ENCODE measurements around the gene UBE2B.
"Not testable (repeated sequence)": the region's sequence is repeated elsewhere in the genome, so short reads cannot be mapped to it uniquely, and the experiment has no call there.

GRCh38 chr5:134373633-134374032 is 2.3 kb downstream of the UBE2B start:
- TF ChIP-seq CTCF (IDR thresholded peaks at IDR 0.05 in 2 of 3, conservative IDR thresholded peaks at IDR 0.05 in 1 of 3; ENCODE audit: borderline replicate concordance in 1 of 3, insufficient read depth in 1 of 3, low read depth in 2 of 3, low read length in 2 of 3); EZH2phosphoT487 (IDR thresholded peaks at IDR 0.05; ENCODE audit: borderline replicate concordance); TCF7L2 (IDR thresholded peaks at IDR 0.05; ENCODE audit: borderline replicate concordance, extremely low read depth, insufficient read depth, insufficient read length); POLR2A (IDR thresholded peaks at IDR 0.05; ENCODE audit: borderline replicate concordance, extremely low read depth, insufficient read depth, insufficient read length); RAD21 (IDR thresholded peaks at IDR 0.05; ENCODE audit: low read depth); EZH2 (IDR thresholded peaks at IDR 0.05); SP1 (IDR thresholded peaks at IDR 0.05; ENCODE audit: low read depth); POLR2AphosphoS5 (IDR thresholded peaks at IDR 0.05; ENCODE audit: low read depth, low read length): not testable (repeated sequence)
